H1 (cell line): ENCODE measurements around the gene SEZ6. TPM values are rescaled to one million over a fixed set of nuclear protein-coding genes. Genes with fewer than 3 reads are reported as not detected.
A peak's percentile ranks its signal among the peaks of the same experiment; 100 is the strongest.

Source experiments
- CTCF ChIA-PET: fragments of 300-600 bp; sonication (Branson Sonifier 250); formaldehyde crosslinking; loops from one replicate; lab custom pipeline; 2021; ENCODE audit not compliant: partially characterized antibody; lab: Charles Lee
- POLR2A ChIA-PET: fragments of 300-600 bp; sonication (Branson Sonifier 250); formaldehyde crosslinking; loops from one replicate; lab custom pipeline; 2021; ENCODE audit warnings: inconsistent platforms; ENCODE audit not compliant: partially characterized antibody; lab: Charles Lee
- DNase-seq, 2 experiments: peaks; one replicate each; pipeline versions ENCODE4 v3.0.0 to v3.0.0-alpha.2; 2010 to 2022; ENCODE audit warnings: low spot score in 2 of 2, low read depth in 1 of 2, mixed read lengths in 1 of 2
- FAIRE-seq: peaks from 2 replicates; lab custom pipeline; 2011; peaks lifted over from hg19 to GRCh38; lab: Jason Lieb, UNC
- H2AFZ ChIP-seq: 2 replicates; pipeline ENCODE4 v1.8.1; 2012; ENCODE audit warnings: low read length, inconsistent platforms
- H2AK5ac ChIP-seq: 2 replicates; pipeline ENCODE4 v1.6.1; 2013; ENCODE audit warnings: low read depth, low read length
- H2BK120ac ChIP-seq: replicated peaks from 2 replicates; pipeline ENCODE3; 2013; ENCODE audit warnings: low read depth, low read length, inconsistent platforms
- H2BK12ac ChIP-seq: 2 replicates; pipeline ENCODE4 v1.6.1; 2013; ENCODE audit warnings: low read depth, low read length
- H2BK15ac ChIP-seq: 2 replicates; pipeline ENCODE4 v1.6.1; 2013; ENCODE audit warnings: low read length
- H2BK20ac ChIP-seq: 2 replicates; pipeline ENCODE4 v1.6.1; 2013; ENCODE audit warnings: low read length
- H2BK5ac ChIP-seq: 2 replicates; pipeline ENCODE4 v1.6.1; 2013; ENCODE audit warnings: low read depth, low read length
- H3K14ac ChIP-seq: 2 replicates; pipeline ENCODE4 v1.6.1; 2013; ENCODE audit warnings: inconsistent platforms; ENCODE audit not compliant: insufficient read length
- H3K18ac ChIP-seq: 2 replicates; pipeline ENCODE4 v1.6.1; 2013; ENCODE audit warnings: low read length; ENCODE audit errors: extremely low read depth
- H3K23ac ChIP-seq: 2 replicates; pipeline ENCODE4 v1.6.1; 2013; ENCODE audit warnings: inconsistent platforms; ENCODE audit not compliant: insufficient read length
- H3K23me2 ChIP-seq: 2 replicates; pipeline ENCODE4 v1.6.1; 2013; ENCODE audit warnings: low read depth, low read length
- H3K27ac ChIP-seq: 2 replicates; pipeline ENCODE4 v1.6.1; 2011; ENCODE audit warnings: low read depth, low read length, inconsistent platforms
- H3K27me3 ChIP-seq, 4 experiments: replicated peaks in 1 of 4; 1 replicate in 1 of 4; 2 replicates in 3 of 4; pipeline versions ENCODE4 v1.6.1 to v1.8.1; 2011 to 2013; ENCODE audit warnings: low read length in 3 of 4, mild to moderate bottlenecking in 3 of 4, inconsistent platforms in 2 of 4, mixed read lengths in 2 of 4, moderate library complexity in 1 of 4; ENCODE audit not compliant: control insufficient read depth in 3 of 4, insufficient read depth in 3 of 4; ENCODE audit errors: extremely low read depth in 1 of 4
- H3K36me3 ChIP-seq, 4 experiments: 2 replicates each; pipeline versions ENCODE4 v1.6.1 to v1.8.1; 2011 to 2013; ENCODE audit warnings: mild to moderate bottlenecking in 4 of 4, low read length in 3 of 4, moderate library complexity in 2 of 4, control low read depth in 1 of 4, inconsistent platforms in 1 of 4; ENCODE audit not compliant: insufficient read depth in 4 of 4, control insufficient read depth in 2 of 4
- H3K4ac ChIP-seq: replicated peaks from 2 replicates; pipeline ENCODE3; 2013; ENCODE audit warnings: low read length, low read depth, mixed read lengths, inconsistent platforms; ENCODE audit not compliant: insufficient read length
- H3K4me1 ChIP-seq, 4 experiments: replicated peaks in 1 of 4; 1 replicate in 1 of 4; 2 replicates in 3 of 4; pipeline versions ENCODE4 v1.6.1 to v1.8.1; 2011 to 2013; ENCODE audit warnings: low read length in 3 of 4, inconsistent platforms in 2 of 4, mixed read lengths in 1 of 4; ENCODE audit not compliant: insufficient read depth in 4 of 4, control insufficient read depth in 3 of 4
- H3K4me2 ChIP-seq, 2 experiments: 2 replicates each; pipeline versions ENCODE4 v1.6.1 to v1.8.1; 2011 to 2013; ENCODE audit warnings: low read depth in 2 of 2, low read length in 2 of 2, control low read depth in 1 of 2, inconsistent platforms in 1 of 2, mild to moderate bottlenecking in 1 of 2; ENCODE audit not compliant: insufficient read depth in 1 of 2
- H3K4me3 ChIP-seq, 4 experiments: fragments of 200-600, 300-600 bp in 1 of 4; sonication (generic), shearing (Covaris generic), sonication (Bioruptor Twin) in 1 of 4; 2 replicates each; pipeline versions ENCODE4 v1.5.1 to v1.8.1; 2011 to 2016; ENCODE audit warnings: low read length in 4 of 4, low read depth in 3 of 4, control low read depth in 2 of 4, inconsistent platforms in 2 of 4, mild to moderate bottlenecking in 2 of 4, mixed read lengths in 1 of 4, moderate library complexity in 1 of 4; ENCODE audit not compliant: insufficient read depth in 2 of 4; ENCODE audit errors: extremely low read depth in 1 of 4
- H3K56ac ChIP-seq: replicated peaks from 2 replicates; pipeline ENCODE3; 2013; ENCODE audit warnings: low read depth, mild to moderate bottlenecking, mixed read lengths, low read length, inconsistent platforms; ENCODE audit not compliant: insufficient read length
- H3K79me1 ChIP-seq: 2 replicates; pipeline ENCODE4 v1.6.1; 2013; ENCODE audit warnings: low read depth, low read length, control low read depth
- H3K79me2 ChIP-seq, 2 experiments: 2 replicates each; pipeline versions ENCODE4 v1.6.1 to v1.8.1; 2012 to 2013; ENCODE audit warnings: low read length in 2 of 2, mild to moderate bottlenecking in 2 of 2, inconsistent platforms in 1 of 2; ENCODE audit not compliant: insufficient read depth in 2 of 2, control insufficient read depth in 1 of 2
- H3K9ac ChIP-seq, 4 experiments: replicated peaks in 1 of 4; 1 replicate in 1 of 4; 2 replicates in 3 of 4; pipeline versions ENCODE4 v1.6.1 to v1.8.1; 2011 to 2013; ENCODE audit warnings: low read depth in 3 of 4, low read length in 3 of 4, control low read depth in 2 of 4, mild to moderate bottlenecking in 2 of 4, moderate library complexity in 2 of 4, inconsistent platforms in 1 of 4; ENCODE audit errors: extremely low read depth in 1 of 4
- H3K9me3 ChIP-seq, 2 experiments: 2 replicates each; pipeline versions ENCODE4 v1.6.1 to v1.8.1; 2012 to 2013; ENCODE audit warnings: mild to moderate bottlenecking in 2 of 2, moderate library complexity in 2 of 2, control low read depth in 1 of 2, inconsistent platforms in 1 of 2, low read depth in 1 of 2, low read length in 1 of 2, mixed read lengths in 1 of 2; ENCODE audit not compliant: insufficient read depth in 2 of 2
- H4K20me1 ChIP-seq, 2 experiments: replicated peaks in 1 of 2; 2 replicates each; pipeline versions ENCODE3 to v1.8.1; 2011 to 2013; ENCODE audit warnings: inconsistent platforms in 2 of 2, low read length in 2 of 2, mild to moderate bottlenecking in 1 of 2; ENCODE audit not compliant: insufficient read depth in 2 of 2, control insufficient read depth in 1 of 2
- H4K5ac ChIP-seq: 2 replicates; pipeline ENCODE4 v1.6.1; 2013; ENCODE audit warnings: low read length, low read depth, mixed read lengths, inconsistent platforms; ENCODE audit not compliant: insufficient read length
- H4K8ac ChIP-seq: 2 replicates; pipeline ENCODE4 v1.8.0; 2013; ENCODE audit warnings: mild to moderate bottlenecking, moderate library complexity, low read length, inconsistent platforms; ENCODE audit not compliant: insufficient read depth; ENCODE audit errors: extremely low read depth
- H4K91ac ChIP-seq: replicated peaks from 2 replicates; pipeline ENCODE3; 2013; ENCODE audit warnings: low read length, mixed read lengths, inconsistent platforms; ENCODE audit not compliant: insufficient read length
- CEBPB ChIP-seq: IDR thresholded peaks from 2 replicates; pipeline ENCODE4 v1.6.1; 2012; ENCODE audit warnings: low read depth, low read length
- E2F6 ChIP-seq: IDR thresholded peaks from 2 replicates; pipeline ENCODE4 v1.6.1; 2012; ENCODE audit warnings: inconsistent platforms
- GTF2F1 ChIP-seq: IDR thresholded peaks from 2 replicates; pipeline ENCODE4 v1.6.1; 2012; ENCODE audit warnings: low read depth, low read length, improper control_type of control experiment, borderline replicate concordance
- ZNF274 ChIP-seq: IDR thresholded peaks from 2 replicates; pipeline ENCODE4 v1.7.0; 2012; ENCODE audit warnings: low read length, borderline replicate concordance; ENCODE audit errors: extremely low read depth
- WGBS, 2 experiments: shearing (Covaris generic) in 1 of 2; methylation state at CpG; one replicate each; pipeline versions ENCODE4 v1.1.6 to v1.1.7; 2013 to 2015; ENCODE audit warnings: low lambda C conversion rate in 2 of 2, mixed read lengths in 2 of 2, inconsistent platforms in 1 of 2, low coverage in 1 of 2, missing lambda C conversion rate in 1 of 2; ENCODE audit not compliant: insufficient replicate concordance in 2 of 2, insufficient coverage in 1 of 2, insufficient read length in 1 of 2; ENCODE audit errors: extremely low coverage in 1 of 2, missing lambda C conversion rate in 1 of 2; 5-methylcytosine and 5-hydroxymethylcytosine counted together
- polyA plus RNA-seq, 7 experiments: library from polyadenylated mRNA; depleted of rRNA in 3 of 7; stranded (reverse) in 5 of 7; unstranded in 2 of 7; fragments of >200 nt in 5 of 7; fragments of 200-250 nt in 2 of 7; gene quantifications; 1 replicate in 5 of 7; 2 replicates in 1 of 7; 4 replicates in 1 of 7; pipeline versions ENCODE4 v1.2.1 to v1.2.3, GENCODE V29; 2011 to 2013; ENCODE audit warnings: missing spikeins in 2 of 7, mixed read lengths in 2 of 7
- total RNA-seq: library from RNA; stranded (reverse); fragmentation: NEBNext Ultra II Directional; extraction: Animal tissue kit (Norgen Biotek cat#: 25700); gene quantifications from 2 replicates; pipeline ENCODE4 v1.2.1, GENCODE V29; 2021

SEZ6 gene
- total and polyA plus RNA-seq, 2 of the 8 experiments (the other 6 are each of a cell fraction or from before 2014, with no cell fraction given): 6.9 to 16.1 TPM

- H3K27me3 ChIP-seq: peaks cover 0 to 2% (median 0%) of the 10 kb centered on the region in 4 experiments; a peak in 2 of 7 replicates
- H3K27ac ChIP-seq: no peak overlapping the region
- 82% methylated on average over 8 of the region's 8 CpGs; no CpG with 5 or more reads in 1 of the 2 experiments for WGBS, 2 experiments
- H2BK120ac ChIP-seq: no peak overlapping the region
- no peaks in the 10 kb centered on the region; a peak in 1 of 7 replicates for H3K4me1 ChIP-seq
- H4K5ac ChIP-seq: no peak overlapping the region
- H2BK15ac ChIP-seq: 0 out of 2 replicates have a peak overlapping the region, but pooled peaks have one; percentile 81
- no peaks in the 10 kb centered on the region for H3K79me2 ChIP-seq
- no peak overlapping the region for H3K9ac ChIP-seq
- no peaks in the 10 kb centered on the region for H4K20me1 ChIP-seq
- H3K23ac ChIP-seq: no peak overlapping the region
- H2AFZ ChIP-seq: no peak overlapping the region
- H4K8ac ChIP-seq: no peak overlapping the region; the same call in 1 of the 2 replicates
- CTCF ChIA-PET: interaction anchor here (0.7 to 1.6 kb wide), 4 partner anchors 10 to 138 kb away, joined by 3 to 4 read pairs (median 4); no protein-coding TSS in a partner anchor
- POLR2A ChIA-PET: interaction anchor here (0.8 to 4.7 kb wide), 3 partner anchors 9 to 77 kb away, joined by 3 to 20 read pairs (median 3); no protein-coding TSS in a partner anchor
- TF ChIP-seq CEBPB (no peak), GTF2F1 (no peak), ZNF274 (no peak), E2F6 (peak; percentile 37; the same call in 1 of the 2 replicates)
- H2AK5ac ChIP-seq: no peak overlapping the region
- no peaks in the 10 kb centered on the region for H3K9me3 ChIP-seq
- H2BK5ac ChIP-seq: no peak overlapping the region
- no peak overlapping the region for H3K4ac ChIP-seq
- no peak overlapping the region for H3K4me2 ChIP-seq
- FAIRE-seq: no peak
- no peak overlapping the region for H4K91ac ChIP-seq
- no peak overlapping the region; the same call in 1 of the 2 replicates for H3K18ac ChIP-seq
- H2BK20ac ChIP-seq: no peak overlapping the region; the same call in 1 of the 2 replicates
- H2BK12ac ChIP-seq: peak overlapping the region; percentile 27; the same call in 1 of the 2 replicates
- H3K79me1 ChIP-seq: no peaks in the 10 kb centered on the region
- H3K23me2 ChIP-seq: no peaks in the 10 kb centered on the region; the same call in 1 of the 2 replicates
- H3K56ac ChIP-seq: no peak overlapping the region
- H3K14ac ChIP-seq: no peak overlapping the region
- no peak for DNase-seq
- no peak overlapping the region for H3K4me3 ChIP-seq
- H3K36me3 ChIP-seq: no peaks in the 10 kb centered on the region; a peak in 1 of 8 replicates
These were observed 28.0 kb downstream of the SEZ6 start for GRCh38 chr17:28977659-28978355.
